Neural progenitor cell (in vitro differentiated cells): Measurements from ENCODE around the gene ZFAND3.

ENCODE experiments used
- CTCF ChIP-seq: fragments of 200-600 bp; sonication (generic); IDR thresholded peaks from 2 replicates; pipeline ENCODE4 v1.5.1; 2017; ENCODE audit warnings: antibody characterized with exemption, mild to moderate bottlenecking
- EZH2 ChIP-seq: fragments of 200-600 bp; sonication (generic); IDR thresholded peaks from 2 replicates; pipeline ENCODE4 v1.6.1; 2017; ENCODE audit warnings: antibody characterized with exemption, mild to moderate bottlenecking, moderate library complexity
- EZH2phosphoT487 ChIP-seq: fragments of 200-600 bp; sonication (generic); IDR thresholded peaks from 2 replicates; pipeline ENCODE4 v1.6.1; 2017; ENCODE audit warnings: antibody characterized with exemption

GRCh38 chr6:37845026-37845911 is 25.7 kb downstream of the ZFAND3 start:
- no peak for TF ChIP-seq CTCF
- TF ChIP-seq EZH2, result no peak
- TF ChIP-seq EZH2phosphoT487, result no peak
